Measurements from ENCODE around the gene CIRBP. TPM values are rescaled to one million over a fixed set of nuclear protein-coding genes. Genes with fewer than 3 reads are reported as not detected.

CIRBP gene
- total and polyA plus RNA-seq, 2 of the 13 experiments (the other 11 are each of a cell fraction or from before 2014, with no cell fraction given) = 133 to 140 TPM

- TF ChIP-seq GABPA (IDR thresholded peaks at IDR 0.05; ENCODE audit: low read depth, low read length) (no peak), GABPA (CRISPR knock-in tag; IDR thresholded peaks at IDR 0.05; ENCODE audit: low read depth) (no peak), HNF4G (IDR thresholded peaks at IDR 0.05; ENCODE audit: borderline replicate concordance, low read depth, low read length) (peak; percentile 79), HNF4G (CRISPR knock-in tag; IDR thresholded peaks at IDR 0.05; ENCODE audit: borderline replicate concordance, low read depth) (peak; percentile 53; the same call in 1 of the 2 replicates), SNAPC5 (CRISPR knock-in tag; IDR thresholded peaks at IDR 0.05; ENCODE audit: borderline replicate concordance) (no peak), DR1 (CRISPR knock-in tag; IDR thresholded peaks at IDR 0.05) (no peak), ZNF574 (CRISPR knock-in tag; IDR thresholded peaks at IDR 0.05) (no peak), GATAD2A (CRISPR knock-in tag; IDR thresholded peaks at IDR 0.05) (no peak), FUBP1 (CRISPR knock-in tag; IDR thresholded peaks at IDR 0.05; ENCODE audit: borderline replicate concordance) (no peak), ZNF567 (CRISPR knock-in tag; IDR thresholded peaks at IDR 0.05; ENCODE audit: borderline replicate concordance) (no peak), ELF3 (CRISPR knock-in tag; IDR thresholded peaks at IDR 0.05) (no peak), ZBTB33 (CRISPR knock-in tag; IDR thresholded peaks at IDR 0.05) (peak; percentile 28; the same call in 1 of the 2 replicates), ZNF639 (CRISPR knock-in tag; conservative IDR thresholded peaks at IDR 0.05) (no peak), HNF4A (CRISPR knock-in tag; IDR thresholded peaks at IDR 0.05) (peak; percentile 73), ZNF329 (CRISPR knock-in tag; IDR thresholded peaks at IDR 0.05; ENCODE audit: low read depth) (no peak), MAF1 (CRISPR knock-in tag; IDR thresholded peaks at IDR 0.05; ENCODE audit: borderline replicate concordance) (no peak), PTBP1 (IDR thresholded peaks at IDR 0.05; ENCODE audit: low read depth, low read length, poor library complexity, severe bottlenecking) (no peak), ZNF556 (CRISPR knock-in tag; IDR thresholded peaks at IDR 0.05; ENCODE audit: borderline replicate concordance) (no peak), ZNF362 (CRISPR knock-in tag; IDR thresholded peaks at IDR 0.05; ENCODE audit: borderline replicate concordance) (no peak), EED (CRISPR knock-in tag; IDR thresholded peaks at IDR 0.05) (no peak), AGO2 (optimal IDR thresholded peaks at IDR 0.05; ENCODE audit: low read depth, low read length) (no peak)
Measured at GRCh38 chr19:1291761-1292418, 22.8 kb downstream of the CIRBP start (continued).

Data from HepG2 (cell line).